Measurements from ENCODE around the gene CASP4. TPM values are rescaled to one million over a fixed set of nuclear protein-coding genes. Genes with fewer than 3 reads are reported as not detected.

The CASP4 gene
- total RNA-seq, 5 donors from 2014 or later (not counting 1 experiment from before 2014, with no cell fraction given): 70.3 to 95.8 (median 80.2) TPM

GRCh38 chr11:105000167-105000566, 31.8 kb upstream of the CASP4 start:
- ChIA-PET POLR2A (no interaction called here), CTCF (interaction anchor here in 1 of 2 donors (0.9 to 1.1 kb wide), 3 partner anchors 11 to 391 kb away, joined by 4 to 9 read pairs (median 4); partner anchors contain the start of gene CASP4)
- peaks cover 5 to 9% (median 7%) of the 10 kb centered on the region in 3 donors for H3K4me1 Mint-ChIP-seq
- H3K27me3 ChIP-seq (replicated peaks in 1 of 2; ENCODE audit: control insufficient read depth in 2 of 2, extremely low read depth in 1 of 2, insufficient read depth in 2 of 2, low read length in 1 of 2): no peaks in the 10 kb centered on the region
- no peaks in the 10 kb centered on the region for H3K9me3 Mint-ChIP-seq
- no peak overlapping the region for H3K4me3 Mint-ChIP-seq
- no peaks in the 10 kb centered on the region for H3K9me3 ChIP-seq
- H3K36me3 Mint-ChIP-seq: no peaks in the 10 kb centered on the region
- H3K36me3 ChIP-seq (ENCODE audit: control insufficient read depth in 2 of 2, extremely low read depth in 1 of 2, insufficient read depth in 1 of 2, low read length in 1 of 2): no peaks in the 10 kb centered on the region
- H3K27ac Mint-ChIP-seq: no peak overlapping the region
- no peak overlapping the region for H3K27ac ChIP-seq (ENCODE audit: low read length)
- no peaks in the 10 kb centered on the region for H3K27me3 Mint-ChIP-seq
- H3K4me3 ChIP-seq (ENCODE audit: control insufficient read depth in 1 of 2, extremely low read depth in 1 of 2, low read length in 1 of 2): no peak overlapping the region
- WGBS (ENCODE audit: insufficient coverage): 95% methylated on average over 4 of the region's 5 CpGs
- ATAC-seq (replicated peaks in 1 of 4) (no peak), DNase-seq (peak in 5 of 35 experiments; percentile 2 to 34 (median 2))
- no peaks in the 10 kb centered on the region for H3K4me1 ChIP-seq (ENCODE audit: control insufficient read depth in 1 of 2, extremely low read depth in 1 of 2, insufficient read depth in 2 of 2, low read length in 2 of 2)

GRCh38 chr11:104999721-105000120, 31.3 kb upstream of the CASP4 start:
- H3K9me3 Mint-ChIP-seq: no peaks in the 10 kb centered on the region
- no peak overlapping the region for H3K4me3 Mint-ChIP-seq
- Histone ChIP-seq H3K4me3 (ENCODE audit: control insufficient read depth in 1 of 2, extremely low read depth in 1 of 2, low read length in 1 of 2) (no peak overlapping the region), H3K27ac (ENCODE audit: low read length) (no peak overlapping the region), H3K36me3 (ENCODE audit: control insufficient read depth in 2 of 2, extremely low read depth in 1 of 2, insufficient read depth in 1 of 2, low read length in 1 of 2) (no peaks in the 10 kb centered on the region), H3K27me3 (replicated peaks in 1 of 2; ENCODE audit: control insufficient read depth in 2 of 2, extremely low read depth in 1 of 2, insufficient read depth in 2 of 2, low read length in 1 of 2) (no peaks in the 10 kb centered on the region), H3K9me3 (no peaks in the 10 kb centered on the region), H3K4me1 (ENCODE audit: control insufficient read depth in 1 of 2, extremely low read depth in 1 of 2, insufficient read depth in 2 of 2, low read length in 2 of 2) (no peaks in the 10 kb centered on the region)
- POLR2A ChIA-PET: no interaction called here
- no peak for ATAC-seq (replicated peaks in 1 of 4)
- WGBS (ENCODE audit: insufficient coverage): no CpG with 5 or more reads among the region's 1 CpG
- H3K4me1 Mint-ChIP-seq: peaks cover 7 to 13% (median 10%) of the 10 kb centered on the region in 3 donors
- DNase-seq: no peak
- H3K27ac Mint-ChIP-seq: no peak overlapping the region
- H3K36me3 Mint-ChIP-seq: no peaks in the 10 kb centered on the region
- no peaks in the 10 kb centered on the region for H3K27me3 Mint-ChIP-seq
- CTCF ChIA-PET: no interaction called here

- ATAC-seq (replicated peaks in 1 of 4) (no peak), DNase-seq (no peak)
- Mint-ChIP-seq H3K4me3 (no peak overlapping the region), H3K4me1 (peaks cover 15 to 21% (median 18%) of the 10 kb centered on the region in 3 donors), H3K27me3 (no peaks in the 10 kb centered on the region), H3K36me3 (no peaks in the 10 kb centered on the region), H3K27ac (no peak overlapping the region), H3K9me3 (no peaks in the 10 kb centered on the region)
- no peak overlapping the region for H3K4me3 ChIP-seq (ENCODE audit: control insufficient read depth in 1 of 2, extremely low read depth in 1 of 2, low read length in 1 of 2)
- ChIA-PET POLR2A (interaction anchor here in 1 of 2 donors (1.1 kb wide), 1 partner anchor 50 kb away, joined by 4 read pairs; no protein-coding TSS in a partner anchor), CTCF (interaction anchor here in 1 of 2 donors (1.1 kb wide), 1 partner anchor 174 kb away, joined by 3 read pairs; no protein-coding TSS in a partner anchor)
- H3K27ac ChIP-seq (ENCODE audit: low read length): no peak overlapping the region
- no peaks in the 10 kb centered on the region for H3K27me3 ChIP-seq (replicated peaks in 1 of 2; ENCODE audit: control insufficient read depth in 2 of 2, extremely low read depth in 1 of 2, insufficient read depth in 2 of 2, low read length in 1 of 2)
- H3K36me3 ChIP-seq (ENCODE audit: control insufficient read depth in 2 of 2, extremely low read depth in 1 of 2, insufficient read depth in 1 of 2, low read length in 1 of 2): no peaks in the 10 kb centered on the region
- H3K9me3 ChIP-seq: no peaks in the 10 kb centered on the region
- H3K4me1 ChIP-seq (ENCODE audit: control insufficient read depth in 1 of 2, extremely low read depth in 1 of 2, insufficient read depth in 2 of 2, low read length in 2 of 2): no peaks in the 10 kb centered on the region
- no CpG with 5 or more reads among the region's 6 CpGs for WGBS (ENCODE audit: insufficient coverage)
These were observed 28.9 kb upstream of the CASP4 start for GRCh38 chr11:104997288-104997687.

- Mint-ChIP-seq H3K4me3 (no peak overlapping the region), H3K4me1 (peaks cover 8 to 13% (median 12%) of the 10 kb centered on the region in 3 donors), H3K9me3 (no peaks in the 10 kb centered on the region), H3K27me3 (no peaks in the 10 kb centered on the region), H3K36me3 (no peaks in the 10 kb centered on the region), H3K27ac (no peak overlapping the region)
- Histone ChIP-seq H3K4me3 (ENCODE audit: control insufficient read depth in 1 of 2, extremely low read depth in 1 of 2, low read length in 1 of 2) (no peak overlapping the region), H3K27me3 (replicated peaks in 1 of 2; ENCODE audit: control insufficient read depth in 2 of 2, extremely low read depth in 1 of 2, insufficient read depth in 2 of 2, low read length in 1 of 2) (no peaks in the 10 kb centered on the region), H3K27ac (ENCODE audit: low read length) (no peak overlapping the region), H3K36me3 (ENCODE audit: control insufficient read depth in 2 of 2, extremely low read depth in 1 of 2, insufficient read depth in 1 of 2, low read length in 1 of 2) (no peaks in the 10 kb centered on the region), H3K4me1 (ENCODE audit: control insufficient read depth in 1 of 2, extremely low read depth in 1 of 2, insufficient read depth in 2 of 2, low read length in 2 of 2) (no peaks in the 10 kb centered on the region), H3K9me3 (no peaks in the 10 kb centered on the region)
- CTCF ChIA-PET: no interaction called here
- ATAC-seq (replicated peaks in 1 of 4): no peak
- DNase-seq: no peak
- POLR2A ChIA-PET: no interaction called here
- WGBS (ENCODE audit: insufficient coverage): no CpG with 5 or more reads among the region's 2 CpGs
These were observed 26.6 kb upstream of the CASP4 start for GRCh38 chr11:104995001-104995408.

- ChIA-PET POLR2A (no interaction called here), CTCF (no interaction called here)
- H3K36me3 Mint-ChIP-seq: no peaks in the 10 kb centered on the region
- H3K4me3 ChIP-seq (ENCODE audit: control insufficient read depth in 1 of 2, extremely low read depth in 1 of 2, low read length in 1 of 2): no peak overlapping the region
- no peak overlapping the region for H3K27ac ChIP-seq (ENCODE audit: low read length)
- H3K4me1 ChIP-seq (ENCODE audit: control insufficient read depth in 1 of 2, extremely low read depth in 1 of 2, insufficient read depth in 2 of 2, low read length in 2 of 2): no peaks in the 10 kb centered on the region
- H3K9me3 Mint-ChIP-seq: peaks cover 0 to 16% (median 3%) of the 10 kb centered on the region in 3 donors
- WGBS (ENCODE audit: insufficient coverage): no CpG with 5 or more reads among the region's 1 CpG
- H3K36me3 ChIP-seq (ENCODE audit: control insufficient read depth in 2 of 2, extremely low read depth in 1 of 2, insufficient read depth in 1 of 2, low read length in 1 of 2): no peaks in the 10 kb centered on the region
- H3K27me3 ChIP-seq (replicated peaks in 1 of 2; ENCODE audit: control insufficient read depth in 2 of 2, extremely low read depth in 1 of 2, insufficient read depth in 2 of 2, low read length in 1 of 2): no peaks in the 10 kb centered on the region
- H3K27ac Mint-ChIP-seq: no peak overlapping the region
- no peak for DNase-seq
- peaks cover 8 to 13% (median 12%) of the 10 kb centered on the region in 3 donors for H3K4me1 Mint-ChIP-seq
- no peak for ATAC-seq (replicated peaks in 1 of 4)
- H3K4me3 Mint-ChIP-seq: no peak overlapping the region
- H3K27me3 Mint-ChIP-seq: peaks cover 0 to 2% of the 10 kb centered on the region in 2 donors
- peaks cover 2% of the 10 kb centered on the region for H3K9me3 ChIP-seq
These were observed 24.4 kb upstream of the CASP4 start for GRCh38 chr11:104992781-104993180.

GRCh38 chr11:104991994-104992393, 23.6 kb upstream of the CASP4 start:
- H3K4me3 ChIP-seq (ENCODE audit: control insufficient read depth in 1 of 2, extremely low read depth in 1 of 2, low read length in 1 of 2): no peak overlapping the region
- H3K27me3 ChIP-seq (replicated peaks in 1 of 2; ENCODE audit: control insufficient read depth in 2 of 2, extremely low read depth in 1 of 2, insufficient read depth in 2 of 2, low read length in 1 of 2): no peaks in the 10 kb centered on the region
- H3K4me1 Mint-ChIP-seq: peaks cover 8 to 13% (median 12%) of the 10 kb centered on the region in 3 donors
- no peak overlapping the region for H3K4me3 Mint-ChIP-seq
- peaks cover 5% of the 10 kb centered on the region for H3K36me3 Mint-ChIP-seq
- H3K27me3 Mint-ChIP-seq: peaks cover 0 to 2% of the 10 kb centered on the region in 2 donors
- H3K36me3 ChIP-seq (ENCODE audit: control insufficient read depth in 2 of 2, extremely low read depth in 1 of 2, insufficient read depth in 1 of 2, low read length in 1 of 2): no peaks in the 10 kb centered on the region
- no peaks in the 10 kb centered on the region for H3K4me1 ChIP-seq (ENCODE audit: control insufficient read depth in 1 of 2, extremely low read depth in 1 of 2, insufficient read depth in 2 of 2, low read length in 2 of 2)
- ChIA-PET CTCF (no interaction called here), POLR2A (no interaction called here)
- DNase-seq (no peak), ATAC-seq (replicated peaks in 1 of 4) (no peak)
- no peak overlapping the region for H3K27ac ChIP-seq (ENCODE audit: low read length)
- H3K9me3 Mint-ChIP-seq: peaks cover 0 to 23% (median 7%) of the 10 kb centered on the region in 3 donors
- H3K9me3 ChIP-seq: peaks cover 2% of the 10 kb centered on the region
- no peak overlapping the region for H3K27ac Mint-ChIP-seq
- 89% methylated on average over 4 of the region's 4 CpGs for WGBS (ENCODE audit: insufficient coverage)

Measured in T-cell (primary cell).